ENCODE results near the gene RNASE8.

GRCh38 chr14:21075719-21076437 lies 18.3 kb downstream of the RNASE8 start:
- TF ChIP-seq CTCF (conservative IDR thresholded peaks at IDR 0.05) (no peak), ZFX (IDR thresholded peaks at IDR 0.05) (no peak)

Measured in C4-2B (cell line).